HG02571 (cell line): ENCODE results near the gene PBLD.
"Not testable (repeated sequence)": the region's sequence is repeated elsewhere in the genome, so short reads cannot be mapped to it uniquely, and the experiment has no call there.

ENCODE experiments used
- ATAC-seq: cut with Tn5 transposase; IDR thresholded peaks from one replicate; pipeline ENCODE4 v1.9.1; 2021; ENCODE audit warnings: mild to moderate bottlenecking, moderate library complexity; ENCODE audit not compliant: unreplicated experiment

The PBLD gene

GRCh38 chr10:68284062-68285001, 48.4 kb downstream of the PBLD start:
- no peak for ATAC-seq

GRCh38 chr10:68280758-68281157, 52.0 kb downstream of the PBLD start:
- no peak for ATAC-seq

GRCh38 chr10:68278906-68279753, 53.6 kb downstream of the PBLD start:
- ATAC-seq = not testable (repeated sequence)

DNA sequence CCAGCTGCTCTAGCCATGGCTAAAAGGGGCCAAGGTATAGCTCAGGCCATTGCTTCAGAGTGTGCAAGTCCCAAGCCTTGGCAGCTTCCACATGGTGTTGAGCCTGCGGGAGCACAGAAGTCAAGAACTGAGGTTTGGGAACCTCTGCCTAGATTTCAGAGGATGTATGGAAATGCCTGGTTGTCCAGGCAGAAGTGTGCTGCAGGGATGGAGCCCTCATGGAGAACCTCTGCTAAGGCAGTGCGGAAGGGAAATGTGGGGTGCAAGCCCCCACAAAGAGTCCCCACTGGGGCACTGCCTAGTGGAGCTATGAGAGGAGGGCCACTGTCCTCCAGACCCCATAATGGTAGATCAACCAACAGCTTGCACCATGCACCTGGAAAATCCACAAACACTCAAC, 54.9 kb downstream of the PBLD start:
- ATAC-seq = not testable (repeated sequence)

GRCh38 chr10:68276224-68276623, 56.5 kb downstream of the PBLD start:
- ATAC-seq = no peak

DNA sequence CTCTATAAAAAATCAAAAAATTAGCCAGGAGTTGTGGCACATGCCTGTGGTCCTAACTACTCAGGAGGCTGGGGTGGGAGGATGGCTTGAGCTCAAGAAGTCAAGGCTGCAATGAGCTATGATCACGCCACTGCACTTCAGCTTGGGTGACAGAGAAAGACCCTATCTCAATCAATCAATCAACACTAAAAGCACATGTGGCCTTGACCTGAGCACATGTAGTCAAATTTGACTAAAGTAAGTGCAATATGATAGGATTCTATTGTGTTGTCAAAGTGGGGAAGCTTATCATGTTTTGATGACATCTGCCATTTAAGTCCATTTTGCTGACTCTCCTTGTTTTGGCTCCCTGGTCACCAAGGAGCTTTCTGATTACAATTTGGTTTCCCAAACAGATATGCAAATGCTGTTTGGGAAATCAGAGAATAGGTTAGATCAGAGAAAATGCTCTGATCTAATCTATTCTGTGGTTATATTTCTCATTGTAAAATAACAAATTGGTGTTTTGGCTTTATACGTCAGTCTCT, 57.1 kb downstream of the PBLD start:
- no peak for ATAC-seq

DNA sequence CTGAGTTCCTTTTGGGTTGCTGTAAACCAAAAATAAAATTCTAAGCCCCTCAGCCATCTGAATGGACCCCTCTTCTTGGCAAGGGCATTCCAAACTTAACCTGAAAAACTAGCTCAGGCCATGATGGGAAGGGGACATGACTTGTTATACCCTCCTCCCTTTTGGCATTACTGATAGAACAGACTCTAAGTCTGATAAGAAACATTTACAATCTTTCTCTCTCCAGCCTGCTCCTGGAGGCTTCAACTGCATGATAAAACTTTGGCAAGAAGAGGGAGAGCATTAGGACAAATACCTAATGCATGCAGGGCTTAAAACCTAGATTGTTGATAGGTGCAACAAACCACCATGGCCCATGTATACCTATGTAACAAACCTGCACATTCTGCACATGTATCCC, 59.9 kb downstream of the PBLD start:
- no peak for ATAC-seq

- ATAC-seq = no peak
These were observed 61.4 kb downstream of the PBLD start for GRCh38 chr10:68271196-68271882.

DNA sequence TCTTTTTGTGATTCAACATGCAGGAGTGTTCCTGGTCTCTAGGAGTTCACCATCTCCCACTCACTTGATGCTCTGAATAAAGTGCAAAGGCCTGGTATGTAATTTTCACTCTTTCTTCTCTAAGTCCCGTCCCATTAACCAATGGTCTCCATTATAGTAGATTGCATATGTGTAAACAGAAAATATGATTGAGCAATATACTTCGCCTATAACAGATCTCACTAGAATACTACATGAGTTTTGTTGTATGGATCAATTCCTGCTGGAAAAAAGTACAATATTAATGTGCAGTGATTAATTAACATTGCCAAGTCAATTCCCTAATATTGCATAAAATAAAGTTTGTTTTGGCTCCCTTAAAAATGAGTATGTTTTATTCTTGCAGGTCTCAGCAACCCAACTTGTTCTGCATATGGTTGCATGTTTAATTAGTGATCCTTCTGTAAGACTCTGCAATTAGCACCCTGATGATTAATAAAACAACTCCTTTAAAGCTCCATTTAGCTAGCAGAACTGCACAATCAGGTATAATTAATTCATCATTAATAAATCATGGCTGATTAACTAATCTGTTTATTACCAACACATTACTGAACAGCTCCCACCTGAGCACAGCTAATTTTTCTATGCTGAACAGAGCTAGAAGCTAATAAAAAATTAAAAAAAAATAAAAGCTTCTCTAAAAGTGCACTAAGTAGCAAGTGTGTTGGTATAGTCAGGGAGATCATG, 63.0 kb downstream of the PBLD start:
- no peak for ATAC-seq

DNA sequence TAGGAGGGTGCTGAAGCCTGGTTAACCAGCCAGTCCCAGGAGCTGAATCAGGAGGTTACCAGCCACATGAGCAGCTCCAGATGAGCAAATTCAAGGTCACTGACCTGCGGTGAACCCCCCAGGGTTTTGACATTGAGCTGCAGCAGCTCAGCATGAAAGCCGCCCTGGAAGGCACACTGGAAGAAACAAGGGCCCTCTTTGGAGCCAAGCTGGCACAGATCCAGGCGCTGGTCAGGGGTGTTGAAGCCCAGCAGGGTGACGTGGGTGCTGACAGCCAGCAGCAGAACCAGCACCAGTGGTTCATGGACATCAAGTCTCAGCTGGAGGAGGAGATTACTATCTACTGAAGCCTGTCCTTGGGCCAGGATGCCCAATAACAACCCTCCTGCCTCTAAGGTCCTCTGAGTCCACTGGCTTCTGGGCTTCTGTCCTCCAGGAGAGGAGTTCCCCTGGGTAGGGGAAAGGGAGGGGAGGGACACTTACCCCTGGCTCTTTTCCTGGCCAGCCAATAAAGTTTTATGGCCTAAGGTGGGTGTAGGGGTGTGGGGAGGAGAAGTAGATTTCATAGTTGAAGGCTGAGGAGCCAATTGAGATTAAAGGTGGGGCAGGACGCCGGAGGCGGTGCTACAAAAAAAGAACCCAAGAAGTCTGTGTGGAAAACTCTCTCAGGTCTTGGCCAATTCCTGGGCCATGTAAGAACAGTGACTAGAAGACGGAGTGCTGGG, 71.4 kb downstream of the PBLD start:
- no peak for ATAC-seq

DNA sequence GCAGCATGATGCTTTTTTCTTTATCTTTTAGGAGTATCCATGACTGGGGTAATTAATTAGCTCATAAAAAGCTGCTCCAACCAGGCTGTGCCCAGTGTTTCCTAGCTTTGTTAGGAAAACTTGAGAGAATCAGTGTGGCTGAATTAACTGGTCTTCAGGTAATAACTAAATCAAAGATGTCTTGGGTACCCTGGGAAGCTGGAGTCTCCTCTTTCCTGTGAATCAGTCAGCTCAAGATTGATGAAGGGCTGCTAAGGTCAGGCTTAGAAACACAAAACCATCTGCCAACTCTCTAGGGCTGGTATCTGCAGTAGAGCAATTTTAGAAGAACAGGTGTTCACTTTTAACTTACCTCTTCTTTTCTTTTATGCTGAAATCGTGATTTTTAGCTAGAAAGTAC, 79.4 kb downstream of the PBLD start:
- ATAC-seq = no peak

- ATAC-seq = no peak
These were observed 80.9 kb downstream of the PBLD start for GRCh38 chr10:68251625-68252495.

DNA sequence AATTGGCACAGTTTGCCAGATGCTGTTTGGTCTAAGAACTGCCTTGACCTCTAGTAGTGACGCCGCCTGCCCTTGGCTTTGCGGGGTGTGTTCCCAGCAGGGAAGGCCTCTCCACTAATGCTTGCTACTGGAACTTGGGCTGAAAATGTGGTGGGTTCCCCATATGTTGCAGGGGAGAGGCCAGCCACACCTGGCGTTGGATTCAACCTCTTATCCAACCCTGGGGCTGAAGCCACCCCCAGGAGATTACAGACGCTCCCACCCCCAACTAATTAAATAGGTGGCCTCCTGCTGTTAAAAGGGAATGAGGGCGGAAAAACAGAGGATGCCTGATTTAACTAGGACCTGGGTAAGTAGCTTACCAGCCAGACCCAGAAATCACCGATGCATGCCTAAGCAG, 81.6 kb downstream of the PBLD start:
- ATAC-seq = no peak

DNA sequence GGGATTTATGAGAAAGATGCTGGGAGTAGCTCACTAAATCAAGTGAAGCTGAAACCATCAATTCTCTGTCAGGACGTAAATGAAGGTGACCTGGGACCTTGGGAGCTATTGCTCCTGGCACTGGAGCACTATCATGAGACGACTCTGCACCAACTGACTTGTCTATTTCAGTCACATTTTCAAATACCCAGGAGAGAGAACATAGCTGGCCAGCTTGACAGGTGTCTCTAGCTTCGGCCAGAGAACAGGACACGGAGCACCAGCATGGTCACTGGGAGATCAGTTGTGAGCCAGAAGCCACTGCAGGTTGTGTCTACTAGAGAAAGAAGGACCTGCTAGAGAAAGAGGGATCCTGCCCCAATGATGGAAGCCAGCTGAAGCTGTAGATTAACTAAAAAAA, 83.4 kb downstream of the PBLD start:
- no peak for ATAC-seq

DNA sequence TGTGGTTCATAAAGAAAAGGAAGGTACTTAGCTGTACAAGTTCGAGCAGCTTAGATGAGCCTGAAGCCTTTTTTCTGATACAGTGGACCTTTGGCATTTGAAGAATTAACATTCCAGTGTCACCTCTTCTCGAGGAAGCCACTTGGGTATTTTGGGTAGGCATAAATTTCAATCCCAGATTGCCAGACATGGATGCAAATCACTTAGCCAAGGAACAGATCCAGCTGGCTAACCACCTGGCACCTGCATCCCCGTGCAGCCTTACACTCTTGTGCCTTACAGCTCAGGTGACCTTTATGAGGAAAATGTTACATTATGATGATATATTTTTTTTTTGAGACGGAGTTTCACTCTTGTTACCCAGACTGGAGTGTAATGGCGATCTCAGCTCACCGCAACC, 84.8 kb downstream of the PBLD start:
- no peak for ATAC-seq

DNA sequence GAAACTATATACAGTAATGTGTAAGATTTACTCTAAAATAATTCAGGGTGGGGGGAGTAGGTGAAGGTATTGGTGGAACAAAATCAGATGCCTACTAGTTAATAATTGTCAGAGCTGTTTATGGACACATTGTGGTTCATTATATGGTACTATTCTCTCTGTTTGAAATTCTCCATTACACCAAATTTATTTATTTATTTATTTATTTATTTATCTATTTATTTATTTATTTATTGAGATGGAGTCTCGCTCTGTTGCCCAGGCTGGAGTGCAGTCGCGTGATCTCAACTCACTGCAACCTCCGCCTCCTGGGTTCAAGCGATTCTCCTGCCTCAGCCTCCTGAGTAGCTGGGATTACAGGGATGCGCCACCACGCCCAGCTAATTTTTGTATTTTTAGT, 86.3 kb downstream of the PBLD start:
- not testable (repeated sequence) for ATAC-seq

- no peak for ATAC-seq
These were observed 90.7 kb downstream of the PBLD start for GRCh38 chr10:68242051-68242450.

GRCh38 chr10:68239596-68240150, 93.1 kb downstream of the PBLD start:
- ATAC-seq = no peak
